ENCODE results near the gene PIGS.
A peak's percentile ranks its signal among the peaks of the same experiment; 100 is the strongest.

The PIGS gene

GRCh38 chr17:28573966-28574480, 2.7 kb upstream of the PIGS start:
- DNase-seq (ENCODE audit: low spot score in 2 of 2): no peak
- Mint-ChIP-seq H3K27ac (no peak overlapping the region), H3K4me3 (no peak overlapping the region), H3K36me3 (no peaks in the 10 kb centered on the region), H3K27me3 (no peaks in the 10 kb centered on the region), H3K9me3 (no peaks in the 10 kb centered on the region), H3K4me1 (peaks cover 25% of the 10 kb centered on the region)
- ATAC-seq (ENCODE audit: low read depth): no peak

GRCh38 chr17:28573521-28573920, 2.2 kb upstream of the PIGS start:
- Mint-ChIP-seq H3K4me3 (no peak overlapping the region), H3K4me1 (peaks cover 26% of the 10 kb centered on the region), H3K27ac (no peak overlapping the region), H3K9me3 (no peaks in the 10 kb centered on the region), H3K27me3 (no peaks in the 10 kb centered on the region), H3K36me3 (peaks cover under 1% of the 10 kb centered on the region)
- DNase-seq (ENCODE audit: low spot score in 2 of 2): no peak
- no peak for ATAC-seq (ENCODE audit: low read depth)

- Mint-ChIP-seq H3K9me3 (no peaks in the 10 kb centered on the region), H3K4me3 (no peak overlapping the region), H3K27ac (no peak overlapping the region), H3K27me3 (no peaks in the 10 kb centered on the region), H3K36me3 (peaks cover 3% of the 10 kb centered on the region), H3K4me1 (peaks cover 30% of the 10 kb centered on the region)
- DNase-seq (ENCODE audit: low spot score in 2 of 2) (no peak), ATAC-seq (ENCODE audit: low read depth) (no peak)
Measured at GRCh38 chr17:28573040-28573380, 1.7 kb upstream of the PIGS start.

- Mint-ChIP-seq H3K4me1 (peaks cover 36% of the 10 kb centered on the region), H3K36me3 (peaks cover 5% of the 10 kb centered on the region), H3K27ac (no peak overlapping the region), H3K9me3 (no peaks in the 10 kb centered on the region), H3K27me3 (no peaks in the 10 kb centered on the region), H3K4me3 (peak overlapping the region; percentile 99)
- ATAC-seq (ENCODE audit: low read depth) (no peak), DNase-seq (ENCODE audit: low spot score in 2 of 2) (no peak)
Measured at GRCh38 chr17:28572259-28573039, 1.1 kb upstream of the PIGS start.

GRCh38 chr17:28570716-28571360, 486 bp downstream of the PIGS start:
- peaks cover 5% of the 10 kb centered on the region for H3K36me3 Mint-ChIP-seq
- no peak for DNase-seq (ENCODE audit: low spot score in 2 of 2)
- H3K27me3 Mint-ChIP-seq: no peaks in the 10 kb centered on the region
- ATAC-seq (ENCODE audit: low read depth): peak; percentile 21
- no peaks in the 10 kb centered on the region for H3K9me3 Mint-ChIP-seq
- peak overlapping the region; percentile 91 for H3K27ac Mint-ChIP-seq
- peaks cover 30% of the 10 kb centered on the region for H3K4me1 Mint-ChIP-seq
- H3K4me3 Mint-ChIP-seq: peak overlapping the region; percentile 99

- H3K4me1 Mint-ChIP-seq: peaks cover 28% of the 10 kb centered on the region
Measured at GRCh38 chr17:28569446-28569845, 1.9 kb downstream of the PIGS start.

GRCh38 chr17:28567604-28568003, 3.7 kb downstream of the PIGS start:
- Mint-ChIP-seq H3K4me3 (peak overlapping the region; percentile 51), H3K27ac (peak overlapping the region; percentile 83), H3K4me1 (peaks cover 33% of the 10 kb centered on the region), H3K27me3 (no peaks in the 10 kb centered on the region), H3K9me3 (no peaks in the 10 kb centered on the region), H3K36me3 (peaks cover 8% of the 10 kb centered on the region)
- DNase-seq (ENCODE audit: low spot score in 2 of 2) (no peak), ATAC-seq (ENCODE audit: low read depth) (peak; percentile 70)

More at GRCh38 chr17:28569446-28569845, 1.9 kb downstream of the PIGS start:
- Mint-ChIP-seq H3K4me3 (peak overlapping the region; percentile 24), H3K27ac (no peak overlapping the region), H3K36me3 (peaks cover 5% of the 10 kb centered on the region), H3K9me3 (no peaks in the 10 kb centered on the region), H3K27me3 (no peaks in the 10 kb centered on the region)
- ATAC-seq (ENCODE audit: low read depth) (no peak), DNase-seq (ENCODE audit: low spot score in 2 of 2) (no peak)

- H3K4me1 Mint-ChIP-seq: peaks cover 18% of the 10 kb centered on the region
- no peaks in the 10 kb centered on the region for H3K9me3 Mint-ChIP-seq
- no peak overlapping the region for H3K27ac Mint-ChIP-seq
- no peaks in the 10 kb centered on the region for H3K27me3 Mint-ChIP-seq
- peaks cover 17% of the 10 kb centered on the region for H3K36me3 Mint-ChIP-seq
- ATAC-seq (ENCODE audit: low read depth) (no peak), DNase-seq (ENCODE audit: low spot score in 2 of 2) (no peak)
- H3K4me3 Mint-ChIP-seq: no peak overlapping the region
Measured at GRCh38 chr17:28563475-28563874, 7.8 kb downstream of the PIGS start.

- Mint-ChIP-seq H3K36me3 (peaks cover 39% of the 10 kb centered on the region), H3K27me3 (no peaks in the 10 kb centered on the region), H3K4me1 (peaks cover 26% of the 10 kb centered on the region), H3K27ac (no peak overlapping the region), H3K9me3 (no peaks in the 10 kb centered on the region), H3K4me3 (no peak overlapping the region)
- no peak for DNase-seq (ENCODE audit: low spot score in 2 of 2)
- no peak for ATAC-seq (ENCODE audit: low read depth)
Measured at GRCh38 chr17:28555022-28555421, 16.3 kb downstream of the PIGS start.

- Mint-ChIP-seq H3K27ac (no peak overlapping the region), H3K4me3 (no peak overlapping the region), H3K4me1 (peaks cover 29% of the 10 kb centered on the region), H3K27me3 (no peaks in the 10 kb centered on the region), H3K9me3 (no peaks in the 10 kb centered on the region), H3K36me3 (peaks cover 37% of the 10 kb centered on the region)
- DNase-seq (ENCODE audit: low spot score in 2 of 2) (no peak), ATAC-seq (ENCODE audit: low read depth) (no peak)
Measured at GRCh38 chr17:28554565-28554964, 16.8 kb downstream of the PIGS start.

GRCh38 chr17:28553000-28553505, 18.3 kb downstream of the PIGS start:
- no peak for ATAC-seq (ENCODE audit: low read depth)
- Mint-ChIP-seq H3K4me3 (peak overlapping the region; percentile 94), H3K9me3 (no peaks in the 10 kb centered on the region), H3K36me3 (peaks cover 30% of the 10 kb centered on the region), H3K4me1 (peaks cover 44% of the 10 kb centered on the region), H3K27me3 (no peaks in the 10 kb centered on the region), H3K27ac (peak overlapping the region; percentile 90)
- no peak for DNase-seq (ENCODE audit: low spot score in 2 of 2)

GRCh38 chr17:28552176-28552999, 18.9 kb downstream of the PIGS start, which contains the start of gene UNC119:
Gene UNC119 (minus strand): TSS chr17:28552624. CDS start chr17:28552557, 67 bp downstream.
- Mint-ChIP-seq H3K36me3 (peaks cover 27% of the 10 kb centered on the region), H3K9me3 (no peaks in the 10 kb centered on the region), H3K27me3 (no peaks in the 10 kb centered on the region), H3K4me1 (peaks cover 49% of the 10 kb centered on the region), H3K4me3 (peak within 1 kb of the TSS; percentile 94), H3K27ac (peak within 1 kb of the TSS; percentile 94)
- peak; percentile 56 for ATAC-seq (ENCODE audit: low read depth)
- DNase-seq (ENCODE audit: low spot score in 2 of 2): peak; percentile 70 to 78

GRCh38 chr17:28551421-28552175, 19.7 kb downstream of the PIGS start:
- Mint-ChIP-seq H3K36me3 (peaks cover 22% of the 10 kb centered on the region), H3K4me3 (peak overlapping the region; percentile 91), H3K4me1 (peaks cover 49% of the 10 kb centered on the region), H3K27ac (peak overlapping the region; percentile 94), H3K9me3 (no peaks in the 10 kb centered on the region), H3K27me3 (no peaks in the 10 kb centered on the region)
- no peak for ATAC-seq (ENCODE audit: low read depth)
- DNase-seq (ENCODE audit: low spot score in 2 of 2): no peak

Data from memory B cell (primary cell).